PC-9 (cell line): ENCODE measurements around the gene CTDNEP1.

Experiments used
- CTCF ChIP-seq: fragments of 200-600 bp; sonication (generic); conservative IDR thresholded peaks from 2 replicates; pipeline ENCODE4 v1.6.1; 2017; ENCODE audit warnings: mixed run types, antibody characterized with exemption, mild to moderate bottlenecking, moderate library complexity
- EZH2 ChIP-seq: fragments of 200-600 bp; sonication (generic); IDR thresholded peaks from 2 replicates; pipeline ENCODE4 v1.8.0; 2017; ENCODE audit warnings: antibody characterized with exemption, low read depth

GRCh38 chr17:7216242-7217112, 35.1 kb downstream of the CTDNEP1 start:
- TF ChIP-seq EZH2 (no peak), CTCF (no peak)
